Suprapubic skin (tissue), 4 donors: ENCODE results near the gene RPL4.

Source experiments
- POLR2A ChIP-seq, 2 donors: fragments of 450-650 bp; IDR thresholded peaks; one replicate each; pipeline ENCODE4 v1.6.1; 2017; ENCODE audit warnings: antibody characterized with exemption in 2 of 2, mild to moderate bottlenecking in 2 of 2, moderate library complexity in 2 of 2
- POLR2AphosphoS5 ChIP-seq, 3 donors: sonication (generic); formaldehyde crosslinking; IDR thresholded peaks; one replicate each; pipeline ENCODE4 v1.6.1; 2017; ENCODE audit warnings: antibody characterized with exemption in 3 of 3
- TF ChIP-seq, protein P1 (sequence below), 2 donors: fragments of 200-600 bp in 1 of 2; fragments of 450-650 bp in 1 of 2; sonication (generic) in 1 of 2; IDR thresholded peaks; one replicate each; pipeline ENCODE4 v1.5.1; 2016 to 2019; ENCODE audit warnings: antibody characterized with exemption in 2 of 2, mild to moderate bottlenecking in 1 of 2, moderate library complexity in 1 of 2

DNA sequence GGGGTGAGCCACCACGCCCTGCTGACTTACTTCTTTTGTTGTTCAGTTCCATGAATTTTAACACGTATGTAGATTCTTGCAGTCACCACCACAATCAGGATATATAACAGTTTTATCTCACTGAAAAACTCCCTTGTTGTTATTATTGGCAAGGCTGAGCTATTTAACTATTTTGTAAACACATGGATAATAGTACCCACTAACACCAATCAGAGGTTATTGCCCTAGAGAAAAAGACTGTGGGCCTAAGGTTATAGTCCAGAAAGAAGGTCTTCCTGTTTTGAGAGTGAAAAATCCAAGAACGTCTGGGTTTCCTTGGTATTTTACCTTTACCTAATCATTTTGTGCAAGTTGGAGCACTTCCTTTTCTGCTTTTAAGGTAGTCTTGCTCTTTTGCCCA lies 9.9 kb upstream of the RPL4 start:
- TF ChIP-seq POLR2A (IDR thresholded peaks at IDR 0.05) (no peak), POLR2AphosphoS5 (IDR thresholded peaks at IDR 0.05) (no peak)
- TF ChIP-seq, protein P1, sequence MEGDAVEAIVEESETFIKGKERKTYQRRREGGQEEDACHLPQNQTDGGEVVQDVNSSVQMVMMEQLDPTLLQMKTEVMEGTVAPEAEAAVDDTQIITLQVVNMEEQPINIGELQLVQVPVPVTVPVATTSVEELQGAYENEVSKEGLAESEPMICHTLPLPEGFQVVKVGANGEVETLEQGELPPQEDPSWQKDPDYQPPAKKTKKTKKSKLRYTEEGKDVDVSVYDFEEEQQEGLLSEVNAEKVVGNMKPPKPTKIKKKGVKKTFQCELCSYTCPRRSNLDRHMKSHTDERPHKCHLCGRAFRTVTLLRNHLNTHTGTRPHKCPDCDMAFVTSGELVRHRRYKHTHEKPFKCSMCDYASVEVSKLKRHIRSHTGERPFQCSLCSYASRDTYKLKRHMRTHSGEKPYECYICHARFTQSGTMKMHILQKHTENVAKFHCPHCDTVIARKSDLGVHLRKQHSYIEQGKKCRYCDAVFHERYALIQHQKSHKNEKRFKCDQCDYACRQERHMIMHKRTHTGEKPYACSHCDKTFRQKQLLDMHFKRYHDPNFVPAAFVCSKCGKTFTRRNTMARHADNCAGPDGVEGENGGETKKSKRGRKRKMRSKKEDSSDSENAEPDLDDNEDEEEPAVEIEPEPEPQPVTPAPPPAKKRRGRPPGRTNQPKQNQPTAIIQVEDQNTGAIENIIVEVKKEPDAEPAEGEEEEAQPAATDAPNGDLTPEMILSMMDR (IDR thresholded peaks at IDR 0.05): no peak
